Measurements from ENCODE around the gene TUBB2A. TPM values are rescaled to one million over a fixed set of nuclear protein-coding genes. Genes with fewer than 3 reads are reported as not detected.
"Not testable (repeated sequence)": the region's sequence is repeated elsewhere in the genome, so short reads cannot be mapped to it uniquely, and the experiment has no call there.

The TUBB2A gene
- total and polyA plus RNA-seq, 7 donors, result 41.4 to 106 (median 54.5) TPM

GRCh38 chr6:3202999-3203696 lies 45.8 kb upstream of the TUBB2A start:
- Histone ChIP-seq H3K27ac (no peak overlapping the region), H3K27me3 (no peaks in the 10 kb centered on the region), H3K4me1 (peaks cover 0 to 3% (median 0%) of the 10 kb centered on the region in 4 donors), H3K9me3 (peaks cover 0 to 4% (median 0%) of the 10 kb centered on the region in 4 donors), H3K4me3 (no peak overlapping the region), H3K36me3 (no peaks in the 10 kb centered on the region)
- TF ChIP-seq POLR2A (IDR thresholded peaks at IDR 0.05) (no peak), EP300 (IDR thresholded peaks at IDR 0.05) (no peak), CTCF (IDR thresholded peaks at IDR 0.05) (no peak), POLR2AphosphoS5 (IDR thresholded peaks at IDR 0.05) (no peak)
- intact Hi-C loops (cut with DNase I), result no loop called here
- DNase-seq, result no peak
- 73 to 75% methylated on average over 7 of the region's 7 CpGs for WGBS, 2 donors

GRCh38 chr6:3201388-3201787 lies 44.0 kb upstream of the TUBB2A start:
- H3K9me3 ChIP-seq, result peaks cover 0 to 4% (median 0%) of the 10 kb centered on the region in 4 donors
- no peak for TF ChIP-seq POLR2AphosphoS5 (IDR thresholded peaks at IDR 0.05)
- no peak for DNase-seq
- no peaks in the 10 kb centered on the region for H3K36me3 ChIP-seq
- H3K4me3 ChIP-seq, result no peak overlapping the region
- no peaks in the 10 kb centered on the region for H3K27me3 ChIP-seq
- no peaks in the 10 kb centered on the region for H3K4me1 ChIP-seq
- WGBS, 2 donors, result 88 to 91% methylated on average over 2 of the region's 2 CpGs
- intact Hi-C loops (cut with DNase I), result no loop called here
- H3K27ac ChIP-seq, result no peak overlapping the region

GRCh38 chr6:3200682-3201081 lies 43.3 kb upstream of the TUBB2A start:
- H3K4me3 ChIP-seq, result no peak overlapping the region
- no peak for DNase-seq
- no peak for TF ChIP-seq CTCF (IDR thresholded peaks at IDR 0.05)
- intact Hi-C loops (cut with DNase I), result no loop called here
- H3K27me3 ChIP-seq, result no peaks in the 10 kb centered on the region
- H3K27ac ChIP-seq, result no peak overlapping the region
- no peaks in the 10 kb centered on the region for H3K36me3 ChIP-seq
- no peaks in the 10 kb centered on the region for H3K4me1 ChIP-seq
- H3K9me3 ChIP-seq, result peaks cover 0 to 4% (median 0%) of the 10 kb centered on the region in 4 donors

- 85 to 89% methylated on average over 5 of the region's 5 CpGs for whole genome bisulfite sequencing, 2 donors
- Histone ChIP-seq H3K4me1 (no peaks in the 10 kb centered on the region), H3K9me3 (peaks cover 0 to 4% (median 0%) of the 10 kb centered on the region in 4 donors), H3K36me3 (no peaks in the 10 kb centered on the region), H3K27ac (no peak overlapping the region), H3K27me3 (no peaks in the 10 kb centered on the region), H3K4me3 (no peak overlapping the region)
- DNase-seq, result no peak
- TF ChIP-seq CTCF (IDR thresholded peaks at IDR 0.05), result no peak
- no peak for TF ChIP-seq POLR2AphosphoS5 (IDR thresholded peaks at IDR 0.05)
- no peak for TF ChIP-seq EP300 (IDR thresholded peaks at IDR 0.05)
- TF ChIP-seq POLR2A (IDR thresholded peaks at IDR 0.05), result no peak
- intact Hi-C loops (cut with DNase I), result no loop called here
Measured at GRCh38 chr6:3199382-3199781, 42.0 kb upstream of the TUBB2A start.

- H3K9me3 ChIP-seq; intact Hi-C loops (cut with DNase I); H3K4me1 ChIP-seq; H3K36me3 ChIP-seq; H3K4me3 ChIP-seq; DNase-seq; H3K27me3 ChIP-seq; H3K27ac ChIP-seq: not testable (repeated sequence)
- WGBS, 2 donors, result 68 to 93% methylated on average over 4 of the region's 5 CpGs
Measured at GRCh38 chr6:3197734-3198133, 40.4 kb upstream of the TUBB2A start.

- no peak for DNase-seq
- intact Hi-C loops (cut with DNase I), result no loop called here
- TF ChIP-seq POLR2A (IDR thresholded peaks at IDR 0.05), result no peak
- TF ChIP-seq POLR2AphosphoS5 (IDR thresholded peaks at IDR 0.05), result no peak
- TF ChIP-seq EP300 (IDR thresholded peaks at IDR 0.05), result no peak
- no peak for TF ChIP-seq CTCF (IDR thresholded peaks at IDR 0.05)
Measured at GRCh38 chr6:3196770-3197169, 39.4 kb upstream of the TUBB2A start.

More at GRCh38 chr6:3196770-3197169, 39.4 kb upstream of the TUBB2A start:
- Histone ChIP-seq H3K4me3 (no peak overlapping the region), H3K27me3 (no peaks in the 10 kb centered on the region), H3K27ac (no peak overlapping the region), H3K4me1 (no peaks in the 10 kb centered on the region), H3K36me3 (no peaks in the 10 kb centered on the region), H3K9me3 (peaks cover 0 to 4% (median 0%) of the 10 kb centered on the region in 4 donors)
- WGBS, 2 donors, result 73 to 89% methylated on average over 5 of the region's 5 CpGs

All from sigmoid colon (tissue), 7 donors.